Measurements from ENCODE around the gene PROSER2. TPM values are rescaled to one million over a fixed set of nuclear protein-coding genes. Genes with fewer than 3 reads are reported as not detected.

PROSER2 gene
- polyA plus RNA-seq, 2 of the 4 experiments (the other 2 are of a cell fraction) = 10.1 to 14.4 TPM

GRCh38 chr10:11805792-11806191 is 17.4 kb upstream of the PROSER2 start:
- H3K4me1 ChIP-seq = peaks cover 12% of the 10 kb centered on the region
- H3K4me3 ChIP-seq = no peak overlapping the region
- FAIRE-seq = no peak
- no peak overlapping the region for H3K27ac ChIP-seq
- TF ChIP-seq EHMT2 (IDR thresholded peaks at IDR 0.05; ENCODE audit: low read depth) (no peak), MAZ (IDR thresholded peaks at IDR 0.05; ENCODE audit: borderline replicate concordance, low read depth, low read length) (no peak), KDM5A (IDR thresholded peaks at IDR 0.05) (no peak), PBX3 (IDR thresholded peaks at IDR 0.05) (no peak), TP53 (CRISPR knock-in tag; IDR thresholded peaks at IDR 0.05) (no peak)
- ChIA-PET CTCF (interaction anchor here (0.6 to 10.0 kb wide), 6 partner anchors 10 to 180 kb away, joined by 3 to 57 read pairs (median 6); no protein-coding TSS in a partner anchor), POLR2A (no interaction called here)
- no peak overlapping the region for H3K4me2 ChIP-seq
- ATAC-seq = no peak
- H3K9me3 ChIP-seq = no peaks in the 10 kb centered on the region
- no peak for DNase-seq (ENCODE audit: low read depth in 1 of 2, low spot score in 1 of 2)
- 82% methylated on average over 4 of the region's 4 CpGs for WGBS (ENCODE audit: missing lambda C conversion rate)

GRCh38 chr10:11806706-11807105 is 16.4 kb upstream of the PROSER2 start:
- WGBS (ENCODE audit: missing lambda C conversion rate) = 86% methylated on average over 6 of the region's 6 CpGs
- FAIRE-seq = no peak
- Histone ChIP-seq H3K27ac (no peak overlapping the region), H3K4me3 (no peak overlapping the region), H3K9me3 (no peaks in the 10 kb centered on the region), H3K4me1 (peaks cover 12% of the 10 kb centered on the region), H3K4me2 (no peak overlapping the region)
- ATAC-seq = no peak
- DNase-seq (ENCODE audit: low read depth in 1 of 2, low spot score in 1 of 2) = no peak
- ChIA-PET POLR2A (no interaction called here), CTCF (interaction anchor here (1.3 to 10.0 kb wide), 3 partner anchors 9 to 13 kb away, joined by 5 to 57 read pairs (median 11); no protein-coding TSS in a partner anchor)
- TF ChIP-seq ESRRA (IDR thresholded peaks at IDR 0.05; ENCODE audit: borderline replicate concordance, low read length) (no peak), NFE2L2 (conservative IDR thresholded peaks at IDR 0.05; ENCODE audit: low read length) (no peak), MYC (IDR thresholded peaks at IDR 0.05; ENCODE audit: borderline replicate concordance, low read length) (no peak)

GRCh38 chr10:11808808-11809207 is 14.3 kb upstream of the PROSER2 start:
- ChIA-PET POLR2A (no interaction called here), CTCF (interaction anchor here (0.6 to 10.0 kb wide), 4 partner anchors 9 to 26 kb away, joined by 3 to 57 read pairs (median 6); no protein-coding TSS in a partner anchor)
- no peak for TF ChIP-seq SREBF2 (IDR thresholded peaks at IDR 0.05)
- TF ChIP-seq HMGXB4 (CRISPR knock-in tag; IDR thresholded peaks at IDR 0.05; ENCODE audit: borderline replicate concordance) = no peak
- no peak for TF ChIP-seq HEYL (CRISPR knock-in tag; IDR thresholded peaks at IDR 0.05)
- TF ChIP-seq RCOR1 (IDR thresholded peaks at IDR 0.05; ENCODE audit: low read depth, low read length) = no peak
- no peak for TF ChIP-seq CBX2 (IDR thresholded peaks at IDR 0.05; ENCODE audit: borderline replicate concordance, low read depth)
- no peak for TF ChIP-seq TFCP2L1 (CRISPR knock-in tag; IDR thresholded peaks at IDR 0.05)
- no peak for TF ChIP-seq HOXB5 (CRISPR knock-in tag; IDR thresholded peaks at IDR 0.05)
- ATAC-seq (no peak), FAIRE-seq (no peak), DNase-seq (ENCODE audit: low read depth in 1 of 2, low spot score in 1 of 2) (no peak)
- Histone ChIP-seq H3K4me3 (no peak overlapping the region), H3K4me2 (no peak overlapping the region), H3K9me3 (no peaks in the 10 kb centered on the region), H3K4me1 (peaks cover 12% of the 10 kb centered on the region), H3K27ac (no peak overlapping the region)
- 95% methylated on average over 5 of the region's 5 CpGs for WGBS (ENCODE audit: missing lambda C conversion rate)

GRCh38 chr10:11810313-11810766 is 12.8 kb upstream of the PROSER2 start:
- no peak for TF ChIP-seq EHMT2 (IDR thresholded peaks at IDR 0.05; ENCODE audit: low read depth)
- Histone ChIP-seq H3K9me3 (no peaks in the 10 kb centered on the region), H3K4me1 (peaks cover 12% of the 10 kb centered on the region), H3K4me3 (no peak overlapping the region), H3K27ac (peak overlapping the region in 1 of 2 experiments; percentile 44; a peak in 1 of 6 replicates), H3K4me2 (peak overlapping the region; percentile 40)
- peak in 1 of 2 experiments; percentile 56 for DNase-seq (ENCODE audit: low read depth in 1 of 2, low spot score in 1 of 2)
- ChIA-PET POLR2A (no interaction called here), CTCF (interaction anchor here (0.7 to 10.0 kb wide), 4 partner anchors 10 to 27 kb away, joined by 3 to 57 read pairs (median 6); no protein-coding TSS in a partner anchor)
- no peak for FAIRE-seq
- peak; percentile 35 to 77; a peak in 3 of 6 replicates for ATAC-seq
- 45% methylated on average over 13 of the region's 13 CpGs for WGBS (ENCODE audit: missing lambda C conversion rate)

Data from A549 (cell line).